Dendritic cell treated with granulocyte-macrophage colony-stimulating factor and Interleukin-4, amounts not matched to agents 40 ng/mL and 50 ng/mL, for 4 days (primary cell): ENCODE data around the gene CLSTN2.

Experiments
- H3K27ac Mint-ChIP-seq: one replicate; pipeline ENCODE4 v1.8.0; 2022; ENCODE audit warnings: mild to moderate bottlenecking, mixed read lengths
- H3K27me3 Mint-ChIP-seq: one replicate; pipeline ENCODE4 v1.8.0; 2022; ENCODE audit warnings: mild to moderate bottlenecking, mixed read lengths
- H3K36me3 Mint-ChIP-seq: one replicate; pipeline ENCODE4 v1.8.0; 2022; ENCODE audit warnings: low read depth, mixed read lengths
- H3K4me1 Mint-ChIP-seq: one replicate; pipeline ENCODE4 v1.8.0; 2022; ENCODE audit warnings: low read depth, mixed read lengths
- H3K4me3 Mint-ChIP-seq: one replicate; pipeline ENCODE4 v1.8.0; 2022; ENCODE audit warnings: mild to moderate bottlenecking, moderate library complexity, mixed read lengths
- H3K9me3 Mint-ChIP-seq: one replicate; pipeline ENCODE4 v1.8.0; 2022; ENCODE audit warnings: mixed read lengths
- intact Hi-C: fragments of 100-400 bp; cut with micrococcal nuclease; formaldehyde crosslinking; loops from one replicate; pipeline ENCODE4 v1.15.0; 2022

Gene CLSTN2

GRCh38 chr3:140023616-140024530, 88.9 kb downstream of the CLSTN2 start:
- H3K27me3 Mint-ChIP-seq = no peaks in the 10 kb centered on the region

DNA sequence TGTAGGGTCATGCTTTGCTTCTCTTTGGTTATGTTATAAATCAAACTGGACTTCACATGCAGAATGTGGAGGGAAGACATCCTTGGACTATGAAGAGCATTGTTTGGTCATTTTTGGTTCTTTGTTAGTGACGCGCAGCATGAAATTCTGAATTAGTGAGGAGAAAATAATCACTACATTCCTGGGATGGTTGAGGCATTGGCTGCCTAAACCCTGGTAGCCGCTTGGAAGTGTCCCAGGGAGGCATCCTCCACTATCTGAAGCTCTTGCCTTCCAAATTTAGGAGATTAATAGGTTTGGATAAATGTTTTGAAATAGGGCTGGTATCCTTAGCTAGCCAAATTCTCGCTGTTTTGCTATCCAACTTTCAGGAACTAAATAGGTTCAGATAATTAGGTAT, 96.2 kb downstream of the CLSTN2 start:
- Mint-ChIP-seq H3K27ac (no peak overlapping the region), H3K9me3 (no peaks in the 10 kb centered on the region), H3K36me3 (no peaks in the 10 kb centered on the region), H3K27me3 (peaks cover 2% of the 10 kb centered on the region), H3K4me1 (no peaks in the 10 kb centered on the region), H3K4me3 (no peak overlapping the region)
- intact Hi-C loops = no loop called here

More at GRCh38 chr3:140023616-140024530, 88.9 kb downstream of the CLSTN2 start:
- intact Hi-C loops = no loop called here
- Mint-ChIP-seq H3K9me3 (no peaks in the 10 kb centered on the region), H3K27ac (no peak overlapping the region), H3K4me3 (no peak overlapping the region), H3K36me3 (no peaks in the 10 kb centered on the region), H3K4me1 (no peaks in the 10 kb centered on the region)

- intact Hi-C loops = no loop called here
- H3K36me3 Mint-ChIP-seq = no peaks in the 10 kb centered on the region
- no peaks in the 10 kb centered on the region for H3K4me1 Mint-ChIP-seq
- H3K4me3 Mint-ChIP-seq = no peak overlapping the region
- no peaks in the 10 kb centered on the region for H3K9me3 Mint-ChIP-seq
- H3K27ac Mint-ChIP-seq = no peak overlapping the region
- peaks cover 2% of the 10 kb centered on the region for H3K27me3 Mint-ChIP-seq
These were observed 99.1 kb downstream of the CLSTN2 start for GRCh38 chr3:140034058-140034457.

DNA sequence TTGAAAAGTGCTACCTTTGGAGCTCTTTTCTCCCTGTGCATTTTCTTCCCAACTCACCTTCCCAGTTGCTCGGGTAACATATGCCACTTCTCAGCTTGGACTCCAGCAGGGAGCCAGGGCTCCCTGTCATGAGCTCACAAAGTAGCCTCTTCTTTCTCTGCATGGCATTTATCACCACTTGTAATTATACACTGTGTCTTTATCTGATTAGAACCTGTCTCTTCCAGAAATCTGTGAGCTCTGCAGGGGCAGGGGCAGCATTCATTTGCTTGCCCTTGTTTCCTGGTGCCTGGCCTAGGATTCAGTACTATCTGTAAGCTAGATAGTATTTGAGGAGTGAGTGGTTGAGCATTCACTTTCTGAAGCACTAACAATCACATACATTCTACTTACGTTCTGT, 100.9 kb downstream of the CLSTN2 start:
- Mint-ChIP-seq H3K4me1 (no peaks in the 10 kb centered on the region), H3K9me3 (no peaks in the 10 kb centered on the region), H3K27ac (no peak overlapping the region), H3K27me3 (peaks cover 2% of the 10 kb centered on the region), H3K4me3 (no peak overlapping the region), H3K36me3 (no peaks in the 10 kb centered on the region)
- intact Hi-C loops = no loop called here

DNA sequence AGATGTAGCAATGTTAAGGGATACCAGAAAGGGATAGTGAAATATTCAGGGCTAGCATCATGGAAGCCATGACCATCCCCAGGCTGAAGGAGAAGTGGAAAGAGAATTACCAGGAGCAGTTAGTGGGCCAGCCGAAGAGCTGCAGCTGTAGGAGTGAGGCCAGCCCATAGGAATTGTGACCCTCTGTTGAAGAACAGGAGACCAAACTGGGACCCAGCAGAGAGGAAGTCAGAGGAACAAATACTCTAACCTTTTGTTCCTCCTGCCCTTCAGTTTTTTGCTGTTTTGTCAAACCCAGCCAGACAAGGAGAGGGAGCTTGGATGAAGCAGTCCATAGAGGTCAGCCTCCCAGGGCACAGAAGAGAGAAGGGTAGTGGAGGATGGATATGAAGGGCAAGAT, 115.4 kb downstream of the CLSTN2 start:
- Mint-ChIP-seq H3K4me3 (no peak overlapping the region), H3K27me3 (no peaks in the 10 kb centered on the region), H3K36me3 (no peaks in the 10 kb centered on the region), H3K27ac (no peak overlapping the region), H3K4me1 (no peaks in the 10 kb centered on the region), H3K9me3 (peaks cover 6% of the 10 kb centered on the region)
- intact Hi-C loops = no loop called here

DNA sequence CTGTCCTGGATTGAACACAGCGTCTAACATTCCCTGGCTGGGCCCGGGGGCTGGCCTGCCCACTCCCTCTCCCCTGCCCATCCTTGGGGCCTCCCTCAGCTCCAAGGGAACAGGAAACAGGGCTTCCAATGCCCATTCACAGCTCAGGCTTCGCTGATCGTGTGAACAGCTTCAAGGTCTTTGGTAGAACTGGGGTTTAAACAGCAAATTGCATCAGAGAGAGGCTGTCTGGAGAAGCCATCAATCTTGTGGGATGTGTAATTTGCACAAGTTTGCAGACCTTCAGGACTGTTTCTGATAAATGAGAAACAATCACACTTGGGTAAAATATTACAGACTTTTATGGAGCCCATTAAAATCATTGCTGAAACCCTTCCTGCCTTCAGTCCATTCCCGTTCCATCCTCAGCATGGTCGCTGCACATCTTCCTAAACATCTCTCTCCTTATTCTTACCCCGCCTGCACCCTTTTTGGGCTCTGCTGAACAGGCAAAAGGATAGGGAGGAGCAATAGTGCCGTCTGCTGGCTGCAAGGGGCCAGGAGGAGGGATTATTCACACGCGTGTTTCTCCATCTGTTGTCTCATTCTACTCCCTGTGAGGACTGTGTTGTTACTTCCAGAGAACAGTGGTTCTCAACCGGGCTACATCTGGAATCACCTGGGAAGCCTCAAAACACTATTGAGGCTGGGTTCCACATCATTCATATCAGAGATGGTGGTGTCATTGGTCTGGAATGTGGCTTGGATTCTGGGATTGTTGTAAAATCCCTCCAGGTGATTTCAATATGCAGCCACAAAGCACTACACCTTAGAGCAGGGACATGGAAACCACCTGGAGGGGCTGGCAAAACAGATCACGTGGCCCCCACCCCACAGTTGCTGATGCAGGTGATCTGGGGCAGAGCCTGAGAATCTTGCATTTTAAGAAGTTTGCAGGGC, 116.3 kb downstream of the CLSTN2 start:
- intact Hi-C loops = no loop called here
- Mint-ChIP-seq H3K27ac (no peak overlapping the region), H3K27me3 (no peaks in the 10 kb centered on the region), H3K9me3 (peaks cover 8% of the 10 kb centered on the region), H3K4me1 (no peaks in the 10 kb centered on the region), H3K36me3 (no peaks in the 10 kb centered on the region), H3K4me3 (no peak overlapping the region)

- Mint-ChIP-seq H3K36me3 (no peaks in the 10 kb centered on the region), H3K4me1 (no peaks in the 10 kb centered on the region), H3K4me3 (no peak overlapping the region), H3K27ac (no peak overlapping the region), H3K27me3 (no peaks in the 10 kb centered on the region), H3K9me3 (peaks cover 11% of the 10 kb centered on the region)
- intact Hi-C loops = no loop called here
These were observed 118.1 kb downstream of the CLSTN2 start for GRCh38 chr3:140052771-140053702.

- Mint-ChIP-seq H3K36me3 (no peaks in the 10 kb centered on the region), H3K27me3 (no peaks in the 10 kb centered on the region), H3K4me3 (no peak overlapping the region), H3K9me3 (peaks cover 11% of the 10 kb centered on the region), H3K4me1 (no peaks in the 10 kb centered on the region), H3K27ac (no peak overlapping the region)
- intact Hi-C loops = no loop called here
These were observed 118.8 kb downstream of the CLSTN2 start for GRCh38 chr3:140053794-140054193.

- no peaks in the 10 kb centered on the region for H3K36me3 Mint-ChIP-seq
- H3K27ac Mint-ChIP-seq = no peak overlapping the region
- intact Hi-C loops = no loop called here
- no peak overlapping the region for H3K4me3 Mint-ChIP-seq
- H3K27me3 Mint-ChIP-seq = no peaks in the 10 kb centered on the region
- no peaks in the 10 kb centered on the region for H3K4me1 Mint-ChIP-seq
- H3K9me3 Mint-ChIP-seq = peaks cover 11% of the 10 kb centered on the region
These were observed 120.3 kb downstream of the CLSTN2 start for GRCh38 chr3:140055092-140055791.

- no peaks in the 10 kb centered on the region for H3K36me3 Mint-ChIP-seq
These were observed 121.1 kb downstream of the CLSTN2 start for GRCh38 chr3:140056047-140056446.

GRCh38 chr3:140061211-140061610, 126.2 kb downstream of the CLSTN2 start:
- H3K27me3 Mint-ChIP-seq = no peaks in the 10 kb centered on the region
- intact Hi-C loops = no loop called here
- no peaks in the 10 kb centered on the region for H3K36me3 Mint-ChIP-seq
- H3K4me1 Mint-ChIP-seq = no peaks in the 10 kb centered on the region
- H3K27ac Mint-ChIP-seq = no peak overlapping the region
- H3K9me3 Mint-ChIP-seq = peaks cover 4% of the 10 kb centered on the region
- no peak overlapping the region for H3K4me3 Mint-ChIP-seq

More at GRCh38 chr3:140056047-140056446, 121.1 kb downstream of the CLSTN2 start:
- H3K9me3 Mint-ChIP-seq = peaks cover 11% of the 10 kb centered on the region
- intact Hi-C loops = no loop called here
- H3K27me3 Mint-ChIP-seq = no peaks in the 10 kb centered on the region
- H3K4me3 Mint-ChIP-seq = no peak overlapping the region
- H3K27ac Mint-ChIP-seq = no peak overlapping the region
- no peaks in the 10 kb centered on the region for H3K4me1 Mint-ChIP-seq

- Mint-ChIP-seq H3K4me1 (no peaks in the 10 kb centered on the region), H3K27ac (no peak overlapping the region), H3K9me3 (no peaks in the 10 kb centered on the region), H3K36me3 (no peaks in the 10 kb centered on the region), H3K4me3 (no peak overlapping the region), H3K27me3 (no peaks in the 10 kb centered on the region)
- intact Hi-C loops = no loop called here
These were observed 127.5 kb downstream of the CLSTN2 start for GRCh38 chr3:140062461-140062860.

GRCh38 chr3:140067487-140067886, 132.5 kb downstream of the CLSTN2 start:
- intact Hi-C loops = no loop called here
- Mint-ChIP-seq H3K36me3 (no peaks in the 10 kb centered on the region), H3K27me3 (no peaks in the 10 kb centered on the region), H3K4me3 (no peak overlapping the region), H3K9me3 (no peaks in the 10 kb centered on the region), H3K4me1 (no peaks in the 10 kb centered on the region), H3K27ac (no peak overlapping the region)
